Endometrial microvascular endothelial cells (primary cell): Measurements from ENCODE around the gene PIK3R2. TPM values are rescaled to one million over a fixed set of nuclear protein-coding genes. Genes with fewer than 3 reads are reported as not detected.
"Not testable (repeated sequence)": the region's sequence is repeated elsewhere in the genome, so short reads cannot be mapped to it uniquely, and the experiment has no call there.

Source experiments
- in situ Hi-C: cut with HindIII; loops from 2 replicates; pipeline ENCODE4 v1.10.0; 2017; ENCODE audit warnings: low sequenced_read_pairs, low pct_unique_long_range_greater_than_20kb; ENCODE audit errors: inconsistent ontology term
- total RNA-seq: library from RNA; depleted of rRNA; stranded (reverse); fragments of >200 nt; gene quantifications from one replicate; pipeline ENCODE4 v1.2.3, GENCODE V29; 2015; ENCODE audit errors: inconsistent ontology term

The PIK3R2 gene
- total RNA-seq, 1 donor from 2014 or later = 11.2 TPM

- in situ Hi-C loops = no loop called here
Observed at GRCh38 chr19:18194181-18194530, 41.2 kb downstream of the PIK3R2 start.

DNA sequence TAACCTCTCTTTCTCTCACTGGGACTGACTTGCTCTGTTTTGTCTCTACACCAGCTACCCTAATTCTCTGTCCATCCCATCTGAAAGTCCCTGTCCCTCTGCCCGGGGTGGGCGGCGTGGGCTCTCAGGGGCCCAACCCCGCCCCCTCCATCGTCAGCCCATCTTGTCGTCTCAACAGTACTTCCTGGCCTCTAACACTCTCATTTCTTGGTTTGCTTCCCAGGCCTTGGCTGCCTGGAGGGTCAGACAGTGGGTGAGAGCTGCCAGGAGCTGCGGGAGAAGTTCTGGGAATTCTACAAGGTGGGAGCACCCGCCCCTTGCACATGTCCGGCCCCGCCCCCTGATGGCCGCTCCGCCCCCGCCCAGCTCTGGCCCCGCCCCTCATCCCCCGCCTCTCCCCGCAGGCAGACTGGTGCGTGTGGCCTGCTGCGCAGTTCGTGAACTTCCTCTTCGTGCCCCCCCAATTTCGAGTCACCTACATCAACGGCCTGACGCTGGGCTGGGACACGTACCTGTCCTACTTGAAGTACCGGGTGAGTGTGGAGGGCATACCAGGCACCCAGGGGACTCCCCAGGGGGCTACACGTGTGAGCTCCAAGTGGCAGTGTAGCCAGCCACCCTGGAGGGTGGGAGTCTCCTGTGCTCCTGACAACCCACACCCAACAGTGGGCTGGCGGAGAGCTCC, 41.7 kb downstream of the PIK3R2 start:
- in situ Hi-C loops = no loop called here

DNA sequence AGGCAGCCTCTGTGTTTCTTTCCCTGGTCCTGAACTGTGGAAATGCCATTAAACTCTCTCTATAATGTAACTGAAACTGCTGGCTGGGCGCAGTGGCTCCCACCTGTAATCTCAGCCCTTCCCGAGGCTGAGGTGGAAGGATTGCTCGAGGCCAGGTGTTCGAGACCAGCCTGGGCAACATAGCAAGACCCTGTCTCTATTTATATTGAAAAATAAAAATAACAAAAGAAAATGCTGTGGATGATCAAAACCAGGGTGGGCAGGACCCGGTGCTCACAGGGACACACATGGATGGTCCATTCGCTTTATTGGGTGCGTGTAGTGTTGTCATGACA, 43.5 kb downstream of the PIK3R2 start:
- in situ Hi-C loops = no loop called here

DNA sequence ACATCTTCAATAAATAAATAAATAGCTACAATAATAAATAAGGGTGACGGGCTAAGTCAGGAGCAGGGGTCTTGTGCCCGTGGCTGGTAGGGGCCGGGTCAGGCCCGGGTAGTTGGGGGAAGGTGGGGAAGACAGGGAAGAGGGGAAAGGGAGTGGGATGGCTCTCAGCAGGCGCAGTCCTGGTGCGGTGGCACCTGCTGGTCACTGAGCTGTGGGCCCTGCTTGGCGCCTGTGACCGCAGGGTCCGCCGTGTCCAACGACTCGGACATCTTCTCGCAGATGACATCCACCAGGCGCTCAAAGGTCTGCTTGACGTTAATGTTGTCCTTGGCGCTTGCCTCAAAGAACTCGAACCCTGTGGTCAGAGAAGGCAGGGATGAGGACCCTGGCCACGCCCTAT, 44.3 kb downstream of the PIK3R2 start:
- in situ Hi-C loops = no loop called here

DNA sequence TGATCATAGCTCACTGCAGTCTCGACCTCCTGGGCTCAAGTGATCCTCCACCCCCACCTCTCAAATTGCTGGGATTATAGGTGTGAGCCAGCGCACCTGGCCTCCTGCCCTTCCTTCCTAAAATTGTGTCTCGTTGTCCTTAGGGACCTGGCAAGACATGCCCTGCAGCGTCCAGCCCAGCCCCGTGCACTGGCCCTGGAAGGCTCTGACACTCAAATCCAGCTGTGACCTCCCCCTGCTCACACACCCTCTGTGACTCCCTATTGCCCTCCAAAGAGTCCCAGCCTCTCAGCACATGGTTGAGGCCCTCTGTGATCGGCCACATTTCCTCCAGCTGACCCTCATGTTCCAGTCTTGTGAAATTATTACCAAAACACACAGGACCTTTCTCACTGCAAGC, 45.0 kb downstream of the PIK3R2 start:
- in situ Hi-C loops = no loop called here

- in situ Hi-C loops = no loop called here
Observed at GRCh38 chr19:18198374-18198773, 45.4 kb downstream of the PIK3R2 start.

DNA sequence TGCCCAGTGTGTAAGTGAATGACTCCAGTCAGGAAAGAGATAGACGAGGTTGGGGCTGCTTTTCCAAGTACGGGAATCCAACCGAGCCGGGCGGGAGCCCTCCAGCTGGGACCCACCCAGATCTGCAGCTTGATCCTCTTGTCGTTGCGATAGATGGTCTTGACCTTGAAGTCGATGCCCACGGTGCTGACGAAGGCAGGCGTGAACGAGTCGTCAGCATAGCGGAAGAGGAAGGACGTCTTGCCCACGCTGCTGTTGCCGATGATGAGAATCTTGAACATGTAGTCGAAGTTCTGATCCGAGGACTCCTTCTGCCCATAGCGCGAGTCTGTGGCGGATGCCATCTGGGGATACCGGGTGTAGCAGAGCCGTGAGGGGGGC, 49.4 kb downstream of the PIK3R2 start:
- in situ Hi-C loops = no loop called here

- in situ Hi-C loops = no loop called here
Observed at GRCh38 chr19:18202778-18203407, 49.9 kb downstream of the PIK3R2 start.

GRCh38 chr19:18203408-18203862, 50.5 kb downstream of the PIK3R2 start:
- in situ Hi-C loops = no loop called here

GRCh38 chr19:18203863-18204393, 51.0 kb downstream of the PIK3R2 start, which contains the start of gene RAB3A:
Gene RAB3A, minus strand, starts transcription at chr19:18204042. Its CDS starts 1,302 bp downstream, at chr19:18202740.
- in situ Hi-C loops = no loop called here

GRCh38 chr19:18204394-18205199, 51.6 kb downstream of the PIK3R2 start:
- in situ Hi-C loops = no loop called here

DNA sequence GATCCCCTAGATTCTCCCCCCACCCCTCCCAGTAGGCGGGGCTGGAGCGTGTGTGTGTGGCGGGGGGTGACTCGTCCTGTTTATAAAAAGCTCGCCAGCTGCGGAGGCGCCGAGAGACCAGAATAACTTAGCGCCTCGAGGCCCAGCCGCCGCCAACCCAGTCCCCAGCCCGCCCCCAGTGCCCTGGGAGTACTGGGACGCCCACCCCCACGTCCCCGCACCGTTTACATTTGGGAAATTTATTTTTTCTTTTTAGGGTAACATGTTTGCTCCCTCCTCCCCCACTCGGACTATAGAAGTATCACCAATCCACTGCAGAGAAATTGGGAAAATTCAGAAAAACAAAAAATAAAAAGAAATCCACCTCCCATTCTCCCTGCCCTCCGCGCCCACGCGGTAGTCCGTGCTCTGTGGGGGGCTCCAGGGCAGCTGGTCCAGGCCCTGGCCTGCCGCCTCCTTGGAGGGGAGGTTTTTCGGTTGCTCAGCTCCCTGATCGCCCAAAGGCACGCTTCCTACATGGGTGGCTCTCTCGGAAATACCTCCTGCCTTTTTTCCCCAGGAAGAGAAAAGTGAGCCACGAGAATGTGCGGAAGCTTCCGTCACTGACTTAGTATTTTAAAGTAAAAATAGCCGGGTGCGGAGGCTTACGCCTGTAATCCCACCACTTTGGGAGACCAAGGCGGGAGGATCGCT, 52.4 kb downstream of the PIK3R2 start:
- in situ Hi-C loops = no loop called here

DNA sequence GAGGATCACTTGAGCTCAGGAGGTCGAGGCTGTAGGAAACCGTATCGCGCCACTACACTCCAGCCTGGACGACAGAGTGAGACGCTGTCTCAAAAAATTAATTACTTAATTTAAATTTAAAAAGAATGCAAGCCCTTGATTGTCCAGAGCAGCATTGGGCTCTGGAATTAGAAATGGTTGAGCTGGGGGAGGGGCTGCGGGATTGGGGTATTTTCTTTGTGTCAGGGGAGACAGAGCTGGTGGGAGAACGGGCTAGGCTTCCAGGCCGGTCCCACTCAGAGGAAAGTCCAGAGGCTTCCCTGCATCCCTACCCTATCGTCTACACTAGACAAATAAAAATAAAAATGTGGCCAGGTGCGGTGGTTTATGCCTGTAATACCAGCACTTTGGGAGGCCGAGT, 53.1 kb downstream of the PIK3R2 start:
- in situ Hi-C loops = no loop called here

GRCh38 chr19:18208098-18208951, 55.4 kb downstream of the PIK3R2 start:
- in situ Hi-C loops = no loop called here

DNA sequence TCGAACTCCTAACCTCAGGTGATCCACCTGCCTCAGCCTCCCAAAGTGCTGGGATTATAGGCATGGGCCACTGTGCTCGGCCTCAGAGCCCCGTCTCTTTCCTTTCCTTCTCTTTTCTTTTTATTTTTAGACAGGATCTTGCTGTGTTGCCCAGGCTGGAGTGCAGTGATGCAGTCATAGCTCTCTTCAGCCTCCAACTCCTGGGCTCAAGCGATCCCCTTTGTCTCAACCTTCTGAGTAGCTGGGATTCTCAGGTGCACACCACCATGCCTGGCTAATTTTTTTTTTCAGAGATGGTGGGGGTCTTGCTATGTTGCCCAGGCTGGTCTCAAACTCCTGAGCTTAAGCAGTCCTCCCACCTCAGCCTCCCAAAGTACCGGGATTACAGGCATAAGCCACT, 56.9 kb downstream of the PIK3R2 start:
- in situ Hi-C loops = not testable (repeated sequence)

- in situ Hi-C loops = no loop called here
Observed at GRCh38 chr19:18211683-18212082, 58.7 kb downstream of the PIK3R2 start.

DNA sequence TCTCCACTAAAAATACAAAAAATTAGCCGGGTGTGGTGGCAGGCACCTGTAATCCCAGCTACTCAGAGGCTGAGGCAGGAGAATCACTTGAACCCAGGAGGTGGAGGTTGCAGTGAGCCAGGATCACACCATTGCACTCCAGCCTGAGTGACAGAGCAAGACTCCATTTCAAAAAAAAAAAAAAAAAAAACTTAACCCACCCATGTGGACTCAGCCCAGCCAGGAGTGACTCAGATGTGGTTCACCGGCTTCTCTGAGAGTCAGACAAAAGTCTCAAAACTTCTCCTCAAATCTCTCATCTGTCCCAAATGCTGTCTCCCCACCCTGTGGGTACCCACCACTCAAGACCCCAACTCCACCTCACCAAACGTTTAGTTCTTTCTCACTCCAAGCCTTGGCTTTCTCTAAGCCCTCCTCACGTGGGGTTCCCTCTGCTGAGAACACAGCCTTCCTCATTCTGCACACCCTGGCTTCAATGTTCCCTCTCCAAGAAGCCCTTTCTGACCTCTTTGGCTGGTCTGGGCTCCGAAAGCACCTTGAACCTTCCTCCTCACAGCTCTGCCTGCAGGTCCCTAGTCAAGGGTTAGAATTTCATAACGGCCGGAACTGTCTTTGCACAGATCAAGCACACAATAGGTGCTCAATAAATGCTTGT, 61.9 kb downstream of the PIK3R2 start:
- in situ Hi-C loops = no loop called here

GRCh38 chr19:18216789-18217188, 63.8 kb downstream of the PIK3R2 start:
- in situ Hi-C loops = no loop called here
